SH-SY5Y (cell line): ENCODE data around the gene HOXB5.

Source experiments
- GATA2 ChIP-seq: IDR thresholded peaks from 2 replicates; pipeline ENCODE4 v1.6.1; 2011; ENCODE audit warnings: mild to moderate bottlenecking, low read depth, low read length
- GATA3 ChIP-seq: IDR thresholded peaks from 2 replicates; pipeline ENCODE4 v1.6.1; 2011; ENCODE audit warnings: low read depth, mild to moderate bottlenecking, low read length, moderate library complexity

GRCh38 chr17:48615963-48616716 is 22.6 kb upstream of the HOXB5 start:
- TF ChIP-seq GATA2 (no peak), GATA3 (no peak)
